ENCODE data around the gene ZBTB1. TPM values are rescaled to one million over a fixed set of nuclear protein-coding genes. Genes with fewer than 3 reads are reported as not detected.

ZBTB1 gene
- polyA plus RNA-seq (ENCODE audit: insufficient read length in 4 of 4) = 10 to 100 TPM; 55.2 to 70.6 (median 64.0) TPM

DNA sequence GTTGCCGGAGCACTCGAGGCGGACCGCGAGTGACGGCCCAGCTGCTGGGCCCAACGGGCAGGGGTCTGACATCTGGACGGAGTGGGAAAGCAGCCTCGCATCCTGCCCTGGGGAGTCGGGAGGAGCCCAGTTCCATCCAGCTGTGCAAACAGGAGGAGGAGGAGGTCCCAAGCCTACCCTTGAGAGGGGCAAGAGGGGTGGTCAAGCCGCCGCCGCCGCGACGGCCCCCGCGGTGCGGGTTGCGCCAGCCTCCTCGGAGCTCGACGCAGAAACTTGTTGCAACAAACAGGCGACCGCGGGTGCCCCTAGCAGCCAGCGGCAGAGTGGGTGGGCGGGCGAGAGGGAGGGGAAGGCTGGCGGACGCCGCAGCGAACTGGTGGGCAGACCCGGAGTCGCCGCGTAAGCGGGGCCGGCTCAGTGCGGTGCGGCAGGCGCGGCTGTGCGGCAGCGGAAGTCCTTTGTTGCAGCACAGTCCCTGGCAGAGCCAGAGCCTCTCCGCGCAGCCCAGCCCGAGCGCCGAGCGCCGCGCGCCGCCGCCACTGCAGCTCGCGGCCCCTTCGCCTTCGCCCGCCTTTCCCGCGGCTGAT is at the start of gene ZBTB1:
ZBTB1 (plus strand) TSS at position 461 of the 587 bp plus-strand sequence. CDS start 16,735 bp downstream, outside the sequence.
- DNase-seq (ENCODE audit: low read depth in 4 of 4, low spot score in 2 of 4) = peak in 3 of 4 donors; percentile 60 to 79 (median 65)

GRCh38 chr14:64459405-64460136 is 45.0 kb upstream of the ZBTB1 start:
- DNase-seq (ENCODE audit: low read depth in 4 of 4, low spot score in 2 of 4) = no peak

- DNase-seq (ENCODE audit: low read depth in 4 of 4, low spot score in 2 of 4) = no peak
Measured at GRCh38 chr14:64461221-64461620, 43.3 kb upstream of the ZBTB1 start.

GRCh38 chr14:64463195-64463594 is 41.4 kb upstream of the ZBTB1 start:
- DNase-seq (ENCODE audit: low read depth in 4 of 4, low spot score in 2 of 4) = no peak

GRCh38 chr14:64463873-64464272 is 40.7 kb upstream of the ZBTB1 start:
- no peak for DNase-seq (ENCODE audit: low read depth in 4 of 4, low spot score in 2 of 4)

DNA sequence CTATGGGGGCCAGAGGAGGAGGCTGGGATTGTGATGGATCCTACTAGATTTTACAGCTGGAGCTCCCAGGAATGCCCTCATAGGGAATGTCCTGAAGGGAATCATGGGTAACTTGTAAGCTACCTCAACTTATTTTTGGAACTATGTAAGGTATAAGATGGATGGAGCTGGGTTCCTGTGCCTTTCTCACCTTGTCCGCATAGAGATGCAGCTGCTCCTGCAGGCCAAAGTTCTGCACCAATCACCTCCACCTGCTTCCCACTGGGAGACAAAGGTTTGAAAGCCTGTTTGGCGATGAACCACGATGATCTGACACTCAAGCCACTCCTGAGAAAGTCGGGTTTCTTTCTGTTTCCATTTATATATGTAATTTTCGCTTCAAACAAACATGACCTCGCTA is 39.9 kb upstream of the ZBTB1 start:
- DNase-seq (ENCODE audit: low read depth in 4 of 4, low spot score in 2 of 4) = no peak

DNA sequence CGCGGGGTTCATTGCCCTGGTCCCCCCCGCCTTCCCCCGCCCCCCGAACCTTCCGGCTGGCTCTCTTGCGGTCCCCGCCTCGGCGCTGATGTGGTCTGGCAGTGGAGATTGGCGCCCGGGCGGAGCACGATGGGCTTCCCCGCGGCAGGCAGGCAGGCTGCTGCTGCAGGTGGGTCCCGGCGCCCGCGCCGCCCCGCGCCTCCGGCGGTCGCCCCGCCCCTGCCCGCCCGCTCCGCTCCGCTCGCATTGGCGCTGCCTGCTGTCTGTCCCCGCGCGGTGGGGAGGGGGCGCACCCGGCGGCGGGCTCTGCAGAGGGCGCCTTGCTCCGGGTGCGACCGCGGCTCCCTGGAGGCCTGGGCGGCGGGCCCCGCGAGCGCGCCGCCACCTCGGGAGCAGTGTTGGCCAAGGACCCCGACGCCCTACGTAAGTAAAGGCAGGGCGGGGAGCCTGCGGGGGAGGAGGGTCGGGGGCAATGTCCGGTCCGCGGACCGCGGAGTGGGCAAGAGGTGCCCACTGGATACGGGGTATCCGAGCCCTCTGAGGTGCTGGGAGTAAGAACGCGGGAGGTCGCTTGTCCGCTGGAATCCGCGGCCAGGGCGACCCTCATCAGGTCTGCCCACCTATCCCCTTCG is 39.3 kb upstream of the ZBTB1 start, which contains the start of gene AKAP5:
AKAP5 (plus strand) TSS at position 309 of the 632 bp plus-strand sequence. CDS start 2,896 bp downstream, outside the sequence.
- DNase-seq (ENCODE audit: low read depth in 4 of 4, low spot score in 2 of 4) = peak in 2 of 4 donors; percentile 41 to 53

- DNase-seq (ENCODE audit: low read depth in 4 of 4, low spot score in 2 of 4) = peak in 1 of 4 donors; percentile 30
Measured at GRCh38 chr14:64465831-64466554, 38.6 kb upstream of the ZBTB1 start.

- no peak for DNase-seq (ENCODE audit: low read depth in 4 of 4, low spot score in 2 of 4)
Measured at GRCh38 chr14:64467101-64467500, 37.5 kb upstream of the ZBTB1 start.

- no peak for DNase-seq (ENCODE audit: low read depth in 4 of 4, low spot score in 2 of 4)
Measured at GRCh38 chr14:64467566-64467965, 37.0 kb upstream of the ZBTB1 start.

DNA sequence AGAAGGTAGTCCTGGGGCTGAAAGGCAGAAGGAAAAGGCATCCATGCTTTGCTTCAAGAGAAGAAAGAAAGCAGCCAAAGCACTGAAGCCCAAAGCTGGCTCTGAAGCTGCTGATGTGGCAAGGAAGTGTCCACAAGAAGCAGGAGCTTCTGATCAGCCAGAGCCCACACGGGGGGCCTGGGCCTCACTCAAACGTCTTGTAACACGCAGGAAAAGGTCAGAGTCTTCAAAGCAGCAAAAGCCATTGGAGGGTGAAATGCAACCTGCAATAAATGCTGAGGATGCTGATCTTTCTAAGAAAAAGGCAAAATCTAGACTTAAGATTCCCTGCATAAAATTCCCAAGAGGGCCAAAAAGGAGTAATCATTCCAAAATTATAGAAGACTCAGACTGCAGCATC is 36.1 kb upstream of the ZBTB1 start:
- no peak for DNase-seq (ENCODE audit: low read depth in 4 of 4, low spot score in 2 of 4)

GRCh38 chr14:64474041-64474440 is 30.5 kb upstream of the ZBTB1 start:
- DNase-seq (ENCODE audit: low read depth in 4 of 4, low spot score in 2 of 4) = no peak

DNA sequence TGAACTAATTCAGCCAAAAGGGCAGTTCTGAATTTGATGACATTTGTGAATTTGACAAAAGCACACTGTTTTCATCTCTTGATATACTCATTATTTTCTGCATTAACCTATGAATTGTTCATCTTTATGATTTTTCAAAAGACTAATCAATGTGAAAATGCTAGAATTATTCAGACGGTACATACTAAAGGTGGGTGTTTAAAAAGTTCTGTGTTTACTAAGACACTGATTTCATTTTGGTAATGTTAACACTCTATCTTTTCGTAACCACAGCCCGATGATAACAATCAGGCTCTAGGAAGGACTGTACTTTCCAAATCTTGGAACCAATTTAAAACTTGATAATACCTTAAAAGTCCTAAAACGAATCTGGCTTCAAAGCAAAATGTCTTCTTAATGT is 29.9 kb upstream of the ZBTB1 start:
- DNase-seq (ENCODE audit: low read depth in 4 of 4, low spot score in 2 of 4) = no peak

- DNase-seq (ENCODE audit: low read depth in 4 of 4, low spot score in 2 of 4) = peak in 1 of 4 donors; percentile 4
Measured at GRCh38 chr14:64475585-64476273, 28.8 kb upstream of the ZBTB1 start.

DNA sequence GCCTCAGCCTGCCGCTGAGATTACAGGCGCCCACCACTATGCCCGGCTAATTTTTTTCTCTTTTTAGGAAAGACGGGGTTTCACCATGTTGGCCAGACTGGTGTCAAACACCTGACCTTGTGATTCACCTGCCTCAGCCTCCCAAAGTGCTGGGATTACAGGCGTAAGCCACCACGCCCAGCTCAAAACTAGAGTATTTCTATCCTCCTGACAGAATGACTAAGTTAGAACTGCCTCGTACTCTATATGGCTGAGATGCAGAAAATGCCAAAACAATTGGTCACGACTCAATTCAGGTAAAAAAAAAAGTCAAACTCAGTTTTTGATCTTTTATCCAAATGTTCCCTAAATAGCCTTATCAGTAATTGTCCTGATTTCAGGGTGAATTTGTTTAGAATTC is 28.1 kb upstream of the ZBTB1 start:
- DNase-seq (ENCODE audit: low read depth in 4 of 4, low spot score in 2 of 4) = no peak

GRCh38 chr14:64478634-64479250 is 25.8 kb upstream of the ZBTB1 start:
- no peak for DNase-seq (ENCODE audit: low read depth in 4 of 4, low spot score in 2 of 4)

DNA sequence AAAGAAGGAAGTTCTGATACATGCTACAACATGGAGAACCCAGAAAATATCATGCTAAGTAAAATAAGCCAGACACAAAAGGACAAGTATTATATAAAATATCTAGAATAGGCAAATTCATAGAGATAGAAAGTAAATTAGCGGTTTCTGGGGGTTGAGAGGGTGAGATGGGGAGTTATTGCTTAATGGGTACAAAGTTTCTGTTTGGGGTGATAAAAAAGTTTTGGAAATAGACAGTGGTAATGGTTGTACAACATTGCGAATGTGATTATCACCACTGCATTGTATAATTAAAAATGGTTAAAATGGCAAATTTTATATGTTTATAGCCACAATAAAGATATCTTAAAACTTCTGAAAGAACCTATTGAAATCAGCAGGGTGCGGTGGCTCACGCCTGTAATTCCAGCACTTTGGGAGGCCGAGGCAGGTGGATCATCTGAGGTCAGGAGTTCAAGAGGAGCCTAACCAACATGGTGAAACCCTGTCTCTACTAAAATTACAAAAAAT is 15.9 kb upstream of the ZBTB1 start:
- no peak for DNase-seq (ENCODE audit: low read depth in 4 of 4, low spot score in 2 of 4)

DNA sequence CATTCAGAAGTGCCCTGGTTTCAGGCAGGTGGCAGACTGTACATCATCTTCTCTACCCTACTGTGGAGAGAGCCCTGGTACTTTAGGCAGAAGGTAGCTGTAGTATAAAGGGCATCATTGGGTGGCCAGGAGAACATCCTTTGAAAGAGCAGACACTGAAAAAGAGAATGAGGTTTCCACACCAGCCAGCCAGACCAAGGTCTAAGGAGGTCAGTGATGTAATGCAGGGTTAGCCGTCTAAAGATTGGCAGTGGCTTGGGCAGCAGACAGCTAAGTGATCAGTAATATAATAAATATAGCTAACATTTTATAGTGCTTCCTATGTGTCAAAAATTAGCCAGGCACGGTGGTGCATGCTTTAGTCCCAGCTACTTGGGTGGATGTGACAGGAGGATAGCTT is 12.9 kb upstream of the ZBTB1 start:
- no peak for DNase-seq (ENCODE audit: low read depth in 4 of 4, low spot score in 2 of 4)

- no peak for DNase-seq (ENCODE audit: low read depth in 4 of 4, low spot score in 2 of 4)
Measured at GRCh38 chr14:64493455-64493854, 11.1 kb upstream of the ZBTB1 start.

DNA sequence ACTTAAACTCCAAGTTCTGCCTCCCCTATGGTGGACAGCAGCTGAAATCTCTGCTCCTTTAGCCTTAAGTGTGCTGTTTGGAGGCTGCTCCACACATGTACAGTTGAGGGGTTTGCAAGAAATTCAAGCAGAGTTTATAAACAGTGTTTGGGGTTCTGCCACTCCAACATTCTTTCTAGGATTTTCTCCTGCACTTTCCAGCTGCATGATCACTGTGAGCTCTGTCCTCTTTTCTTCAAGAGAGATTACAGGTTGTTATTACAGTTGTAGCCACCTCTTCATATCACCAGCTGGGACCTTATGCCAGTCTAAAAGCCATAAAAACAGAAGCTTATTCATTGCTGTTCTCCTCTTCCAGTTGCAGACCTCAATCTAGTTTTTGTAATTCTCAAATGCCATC is 9.3 kb upstream of the ZBTB1 start:
- no peak for DNase-seq (ENCODE audit: low read depth in 4 of 4, low spot score in 2 of 4)
